GM19328 (cell line): ENCODE measurements around the gene MYO3B.
"Not testable (repeated sequence)": the region's sequence is repeated elsewhere in the genome, so short reads cannot be mapped to it uniquely, and the experiment has no call there.

Source experiments
- ATAC-seq: cut with Tn5 transposase; IDR thresholded peaks from one replicate; pipeline ENCODE4 v1.9.1; 2021; ENCODE audit warnings: mild to moderate bottlenecking, moderate library complexity; ENCODE audit not compliant: unreplicated experiment

Gene MYO3B

DNA sequence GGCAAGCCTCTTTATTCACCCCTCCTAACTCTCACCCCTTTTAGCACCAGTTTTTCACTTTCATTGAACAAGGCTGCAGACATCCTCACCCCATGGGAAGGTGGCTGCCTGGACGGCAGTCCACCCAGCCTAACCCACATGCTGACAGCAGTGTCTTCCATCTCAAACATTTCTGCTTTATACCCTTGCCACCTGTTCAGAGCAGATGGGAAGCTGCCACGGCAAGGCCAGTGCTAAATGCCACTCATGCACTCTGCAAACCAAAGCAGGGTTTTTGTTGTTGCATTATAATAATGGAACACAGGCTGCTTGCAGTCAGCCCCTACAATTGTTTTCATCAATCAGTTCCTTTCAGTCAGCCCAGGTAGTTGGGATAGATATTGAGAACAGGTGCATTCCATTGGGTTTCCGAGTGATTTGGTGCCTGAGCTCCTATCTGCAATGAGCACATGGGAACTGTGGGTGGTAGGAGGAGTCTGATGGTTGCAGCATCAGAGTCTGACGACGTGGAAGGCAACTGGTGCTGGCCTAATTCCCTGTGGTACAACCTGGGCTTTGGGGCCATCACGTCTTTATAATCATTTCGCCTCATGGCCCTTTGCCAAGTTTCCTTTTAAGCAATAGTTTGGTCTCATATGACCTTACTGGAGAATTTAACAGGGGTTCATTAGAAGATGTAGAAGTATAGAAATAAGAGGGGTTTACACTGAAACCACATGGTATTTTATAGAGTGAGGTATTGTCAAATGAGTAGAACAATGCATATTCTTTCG lies 284.7 kb downstream of the MYO3B start:
- ATAC-seq = no peak

DNA sequence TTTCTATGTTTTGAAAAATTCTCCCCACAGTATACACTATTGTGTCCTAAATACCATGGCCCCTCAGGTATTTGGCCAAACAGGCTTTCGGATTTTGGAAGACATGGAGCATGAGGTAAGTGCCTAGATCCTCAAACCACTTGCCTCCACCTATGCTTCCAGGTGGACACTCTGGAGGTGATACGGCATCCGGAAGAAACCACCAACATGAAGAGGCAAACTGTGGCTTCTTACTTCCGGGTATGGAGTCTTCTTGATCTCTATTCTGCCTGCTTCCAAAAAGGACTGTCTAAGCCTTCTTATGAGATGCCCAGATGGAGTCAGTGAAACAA lies 285.2 kb downstream of the MYO3B start:
- ATAC-seq = no peak

GRCh38 chr2:170464268-170464667 lies 286.3 kb downstream of the MYO3B start:
- ATAC-seq = no peak

- ATAC-seq = no peak
Measured at GRCh38 chr2:170465241-170465640, 287.3 kb downstream of the MYO3B start.

DNA sequence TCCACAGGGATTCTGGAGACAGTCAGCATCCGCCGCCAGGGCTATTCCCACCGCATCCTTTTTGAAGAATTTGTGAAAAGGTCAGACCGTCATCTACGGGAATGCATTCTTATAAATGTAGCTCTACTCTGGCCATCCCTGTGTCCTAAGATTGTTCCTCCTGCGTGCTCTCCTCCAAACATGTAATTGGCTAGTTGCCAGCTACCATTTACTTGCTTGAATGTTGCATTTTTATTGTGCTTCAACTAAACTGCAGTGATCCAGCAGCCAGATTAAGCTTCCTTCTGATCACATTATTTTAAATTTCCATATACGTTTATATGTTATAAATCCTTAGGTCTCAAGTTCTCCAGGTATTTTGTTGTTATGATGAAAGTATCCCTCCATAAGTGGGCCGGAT lies 288.7 kb downstream of the MYO3B start:
- no peak for ATAC-seq

GRCh38 chr2:170467568-170468422 lies 289.8 kb downstream of the MYO3B start:
- no peak for ATAC-seq

GRCh38 chr2:170468557-170468956 lies 290.6 kb downstream of the MYO3B start:
- ATAC-seq = no peak

DNA sequence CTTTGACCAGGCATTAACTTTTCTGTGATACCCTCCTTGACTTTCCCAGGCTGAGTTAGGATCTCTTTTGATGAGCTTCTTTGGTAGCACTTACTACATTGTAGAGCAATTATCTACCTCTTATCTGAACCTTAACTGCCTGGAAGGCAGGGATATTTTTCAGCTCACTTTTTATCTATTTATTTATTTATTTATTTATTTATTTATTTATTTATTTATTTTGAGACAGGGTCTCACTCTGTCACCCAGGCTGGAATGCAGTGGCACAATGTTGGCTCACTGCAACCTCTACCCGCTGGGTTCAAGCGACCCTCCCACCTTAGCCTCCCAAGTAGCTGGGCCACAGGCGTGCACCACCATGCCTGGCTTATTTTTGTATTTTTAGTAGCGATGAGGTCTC lies 294.6 kb downstream of the MYO3B start:
- ATAC-seq = not testable (repeated sequence)

GRCh38 chr2:170475878-170476277 lies 297.9 kb downstream of the MYO3B start:
- no peak for ATAC-seq

GRCh38 chr2:170477630-170478029 lies 299.7 kb downstream of the MYO3B start:
- no peak for ATAC-seq

- ATAC-seq = no peak
Measured at GRCh38 chr2:170481201-170481600, 303.3 kb downstream of the MYO3B start.

DNA sequence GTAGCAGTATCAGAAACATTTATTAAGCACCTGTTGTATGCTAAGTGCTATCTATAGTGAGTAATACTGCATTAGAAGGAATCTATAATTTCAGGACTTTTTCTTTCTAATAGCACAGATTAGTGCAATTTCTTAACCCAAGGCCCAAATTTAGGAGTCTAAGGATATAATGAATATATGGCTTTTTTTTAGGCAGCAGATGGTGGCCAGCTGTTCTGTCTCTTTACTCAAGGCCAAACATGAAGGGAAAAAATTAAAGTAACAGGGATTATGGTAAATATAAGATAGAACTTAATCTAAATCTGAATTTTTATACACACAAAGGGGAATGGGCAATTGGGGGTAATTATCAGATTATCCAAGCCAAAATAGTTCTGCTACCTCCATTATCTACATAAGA lies 306.6 kb downstream of the MYO3B start:
- ATAC-seq = no peak

DNA sequence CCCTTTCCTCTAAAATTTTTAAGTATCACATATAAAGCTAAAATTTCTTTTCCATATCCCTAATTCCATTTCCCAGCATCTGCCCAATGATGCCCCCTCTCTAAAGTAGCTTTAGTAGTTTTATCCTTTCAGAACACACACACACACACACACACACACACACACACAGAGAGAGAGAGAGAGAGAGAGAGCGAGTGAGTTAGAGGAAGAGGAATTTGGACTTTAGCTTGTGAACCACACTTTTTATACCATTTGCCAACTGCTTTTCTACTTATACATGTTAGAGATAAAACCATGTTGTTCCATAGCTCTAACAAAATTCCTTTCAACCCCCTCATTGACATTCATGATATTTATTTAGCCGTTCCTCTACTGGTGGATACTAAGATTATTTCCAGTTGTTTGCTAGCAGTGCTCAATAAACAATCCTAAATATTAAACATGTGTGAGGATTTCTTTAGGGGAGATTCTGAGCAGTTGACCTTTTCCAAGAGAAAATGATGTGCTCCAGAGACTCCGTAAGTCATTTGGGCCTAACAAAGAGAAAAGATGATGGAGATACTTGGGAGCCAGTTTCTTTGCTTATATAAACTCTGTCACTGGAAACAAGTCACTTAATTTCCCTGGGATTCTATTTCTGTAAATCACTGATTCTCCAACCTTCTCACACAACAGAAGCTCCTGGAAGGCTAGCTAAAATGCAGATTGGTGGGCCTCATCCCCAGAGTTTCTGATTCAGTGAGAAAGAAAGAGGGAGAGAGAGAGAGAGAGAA lies 307.5 kb downstream of the MYO3B start:
- ATAC-seq = no peak

GRCh38 chr2:170486730-170487129 lies 308.8 kb downstream of the MYO3B start:
- ATAC-seq = no peak

- no peak for ATAC-seq
Measured at GRCh38 chr2:170488807-170489206, 310.9 kb downstream of the MYO3B start.

- ATAC-seq = no peak
Measured at GRCh38 chr2:170492010-170492409, 314.1 kb downstream of the MYO3B start.

- ATAC-seq = no peak
Measured at GRCh38 chr2:170493426-170494097, 315.6 kb downstream of the MYO3B start.

GRCh38 chr2:170495896-170496295 lies 317.9 kb downstream of the MYO3B start:
- no peak for ATAC-seq

- ATAC-seq = no peak
Measured at GRCh38 chr2:170498619-170499018, 320.7 kb downstream of the MYO3B start.

- no peak for ATAC-seq
Measured at GRCh38 chr2:170500104-170500503, 322.2 kb downstream of the MYO3B start.

DNA sequence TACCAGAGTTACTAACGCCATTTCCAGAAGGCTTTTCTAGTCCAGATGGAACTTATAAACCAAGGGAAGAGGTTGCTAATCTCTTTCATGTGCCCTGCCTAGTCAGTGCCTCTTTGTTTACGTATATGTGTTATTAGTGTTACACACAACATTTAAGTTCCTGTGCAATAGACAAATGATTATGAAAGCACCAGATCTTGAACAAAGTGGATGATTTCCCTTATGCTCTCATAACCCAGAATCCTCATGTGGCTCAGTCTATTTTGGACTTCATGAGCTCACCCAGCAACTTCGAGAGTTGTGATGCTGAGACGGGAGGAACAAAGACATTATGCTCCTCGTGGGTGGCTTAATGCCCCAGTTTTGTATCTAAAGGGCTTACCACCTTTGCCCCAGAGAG lies 322.8 kb downstream of the MYO3B start:
- ATAC-seq = no peak
